T-helper 17 cell (primary cell): Measurements from ENCODE around the gene BDKRB1. TPM values are rescaled to one million over a fixed set of nuclear protein-coding genes. Genes with fewer than 3 reads are reported as not detected.
"Not testable (repeated sequence)": the region's sequence is repeated elsewhere in the genome, so short reads cannot be mapped to it uniquely, and the experiment has no call there.

ENCODE experiments used
- ATAC-seq: fragments of 150-1000 bp; cut with Tn5 transposase; 2 replicates; pipeline ENCODE4 v1.10.0; 2021; ENCODE audit warnings: mild to moderate bottlenecking, moderate library complexity
- DNase-seq, 3 donors: peaks; one replicate each; pipeline versions ENCODE4 v3.0.0 to v3.0.0-alpha.2; 2020 to 2021
- H3K9me3 ChIP-seq: one replicate; pipeline ENCODE4 v1.7.0; 2013; ENCODE audit warnings: low read length, mild to moderate bottlenecking; ENCODE audit not compliant: control insufficient read depth, poor library complexity, severe bottlenecking
- H3K27ac Mint-ChIP-seq: one replicate; pipeline ENCODE4 v1.8.0; 2022; ENCODE audit warnings: mild to moderate bottlenecking, moderate library complexity, mixed read lengths
- H3K27me3 Mint-ChIP-seq: one replicate; pipeline ENCODE4 v1.8.0; 2022; ENCODE audit warnings: mixed read lengths
- H3K36me3 Mint-ChIP-seq: one replicate; pipeline ENCODE4 v1.8.0; 2022; ENCODE audit warnings: low read depth, mixed read lengths
- H3K4me1 Mint-ChIP-seq: one replicate; pipeline ENCODE4 v1.8.0; 2022; ENCODE audit warnings: mild to moderate bottlenecking, mixed read lengths
- H3K4me3 Mint-ChIP-seq: one replicate; pipeline ENCODE4 v1.8.0; 2022; ENCODE audit warnings: mild to moderate bottlenecking, moderate library complexity, mixed read lengths
- total RNA-seq, 4 donors: library from RNA in 2 of 4; stranded (reverse) in 2 of 4; gene quantifications; one replicate each; pipeline ENCODE4 v1.2.3 and lab custom pipeline; 2022 to 2026

The BDKRB1 gene
- total RNA-seq, 2 donors from 2014 or later, result not detected

GRCh38 chr14:96242126-96242525 lies 13.9 kb upstream of the BDKRB1 start:
- ATAC-seq (no peak), DNase-seq (no peak)
- no peaks in the 10 kb centered on the region for H3K4me1 Mint-ChIP-seq
- peaks cover 15% of the 10 kb centered on the region for H3K27me3 Mint-ChIP-seq
- H3K4me3 Mint-ChIP-seq, result no peak overlapping the region
- H3K27ac Mint-ChIP-seq, result no peak overlapping the region
- no peaks in the 10 kb centered on the region for H3K36me3 Mint-ChIP-seq
- no peaks in the 10 kb centered on the region for H3K9me3 ChIP-seq

DNA sequence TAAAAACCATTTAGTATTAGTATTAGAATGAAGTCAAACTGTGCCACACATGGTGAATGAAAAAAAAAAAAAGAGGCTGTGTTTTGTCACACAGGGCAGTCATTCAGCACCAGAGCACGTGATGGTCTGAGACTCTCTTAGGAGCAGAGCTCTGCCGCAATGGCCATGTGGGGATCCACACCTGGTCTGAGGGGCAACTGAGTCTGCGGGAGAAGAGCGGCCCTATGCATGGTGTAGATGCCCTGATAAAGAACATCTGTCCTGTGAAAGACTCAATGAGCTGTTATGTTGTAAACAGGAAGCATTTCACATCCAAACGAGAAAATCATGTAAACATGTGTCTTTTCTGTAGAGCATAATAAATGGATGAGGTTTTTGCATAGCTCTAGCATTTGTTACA lies 12.2 kb upstream of the BDKRB1 start:
- H3K27ac Mint-ChIP-seq, result no peak overlapping the region

DNA sequence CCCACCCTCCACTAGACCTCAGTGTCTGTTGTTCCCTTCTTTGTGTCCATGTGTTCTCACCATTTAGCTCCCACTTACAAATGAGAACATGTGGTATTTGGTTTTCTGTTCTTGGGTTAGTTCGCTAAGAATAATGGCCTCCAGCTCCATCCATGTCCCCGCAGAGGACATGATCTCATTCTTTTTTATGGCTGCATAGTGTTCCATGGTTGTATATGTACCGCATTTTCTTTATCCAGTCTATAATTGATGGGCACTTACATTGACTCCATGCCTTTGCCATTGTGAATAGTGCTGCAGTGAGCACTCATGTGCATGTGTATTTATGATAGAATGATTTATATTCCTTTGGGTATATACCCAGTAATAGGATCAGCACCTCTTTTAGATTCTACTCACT lies 10.9 kb upstream of the BDKRB1 start:
- DNase-seq, ATAC-seq, H3K27ac Mint-ChIP-seq, H3K4me3 Mint-ChIP-seq, H3K36me3 Mint-ChIP-seq, H3K9me3 ChIP-seq, H3K4me1 Mint-ChIP-seq: not testable (repeated sequence)
- peaks cover 40% of the 10 kb centered on the region for H3K27me3 Mint-ChIP-seq

More for the DNA sequence above, 12.2 kb upstream of the BDKRB1 start:
- Mint-ChIP-seq H3K4me1 (no peaks in the 10 kb centered on the region), H3K4me3 (no peak overlapping the region), H3K27me3 (peaks cover 27% of the 10 kb centered on the region), H3K36me3 (no peaks in the 10 kb centered on the region)
- no peaks in the 10 kb centered on the region for H3K9me3 ChIP-seq
- no peak for DNase-seq
- ATAC-seq, result no peak

GRCh38 chr14:96245710-96246538 lies 10.1 kb upstream of the BDKRB1 start:
- Mint-ChIP-seq H3K4me3 (no peak overlapping the region), H3K27me3 (peaks cover 38% of the 10 kb centered on the region), H3K36me3 (no peaks in the 10 kb centered on the region), H3K4me1 (no peaks in the 10 kb centered on the region), H3K27ac (no peak overlapping the region)
- no peak for DNase-seq
- ATAC-seq, result no peak
- H3K9me3 ChIP-seq, result no peaks in the 10 kb centered on the region

- H3K4me3 Mint-ChIP-seq, result no peak overlapping the region
- no peak for ATAC-seq
- peaks cover 39% of the 10 kb centered on the region for H3K27me3 Mint-ChIP-seq
- no peak for DNase-seq
- no peaks in the 10 kb centered on the region for H3K9me3 ChIP-seq
- no peaks in the 10 kb centered on the region for H3K36me3 Mint-ChIP-seq
- no peak overlapping the region for H3K27ac Mint-ChIP-seq
- H3K4me1 Mint-ChIP-seq, result peaks cover 1% of the 10 kb centered on the region
Observed at GRCh38 chr14:96246539-96246847, 9.5 kb upstream of the BDKRB1 start.

GRCh38 chr14:96247031-96247430 lies 9.0 kb upstream of the BDKRB1 start:
- H3K9me3 ChIP-seq, result no peaks in the 10 kb centered on the region
- no peak for ATAC-seq
- peaks cover 3% of the 10 kb centered on the region for H3K36me3 Mint-ChIP-seq
- H3K27me3 Mint-ChIP-seq, result peaks cover 44% of the 10 kb centered on the region
- no peak overlapping the region for H3K4me3 Mint-ChIP-seq
- H3K4me1 Mint-ChIP-seq, result peaks cover 5% of the 10 kb centered on the region
- no peak for DNase-seq
- no peak overlapping the region for H3K27ac Mint-ChIP-seq

GRCh38 chr14:96249029-96249428 lies 7.0 kb upstream of the BDKRB1 start:
- Mint-ChIP-seq H3K4me3 (no peak overlapping the region), H3K36me3 (peaks cover 3% of the 10 kb centered on the region), H3K27ac (no peak overlapping the region), H3K27me3 (peaks cover 64% of the 10 kb centered on the region), H3K4me1 (peaks cover 7% of the 10 kb centered on the region)
- ATAC-seq (no peak), DNase-seq (no peak)
- no peaks in the 10 kb centered on the region for H3K9me3 ChIP-seq

GRCh38 chr14:96250485-96250884 lies 5.5 kb upstream of the BDKRB1 start:
- H3K9me3 ChIP-seq, result no peaks in the 10 kb centered on the region
- DNase-seq (no peak), ATAC-seq (no peak)
- H3K27ac Mint-ChIP-seq, result no peak overlapping the region
- H3K4me1 Mint-ChIP-seq, result peaks cover 7% of the 10 kb centered on the region
- peaks cover 3% of the 10 kb centered on the region for H3K36me3 Mint-ChIP-seq
- no peak overlapping the region for H3K4me3 Mint-ChIP-seq
- H3K27me3 Mint-ChIP-seq, result peaks cover 77% of the 10 kb centered on the region

GRCh38 chr14:96251656-96252155 lies 4.3 kb upstream of the BDKRB1 start:
- DNase-seq, result no peak
- Mint-ChIP-seq H3K4me1 (peaks cover 7% of the 10 kb centered on the region), H3K36me3 (peaks cover 3% of the 10 kb centered on the region), H3K27ac (no peak overlapping the region), H3K27me3 (peaks cover 89% of the 10 kb centered on the region), H3K4me3 (no peak overlapping the region)
- ATAC-seq, result no peak
- H3K9me3 ChIP-seq, result no peaks in the 10 kb centered on the region

- no peaks in the 10 kb centered on the region for H3K9me3 ChIP-seq
- peaks cover 3% of the 10 kb centered on the region for H3K36me3 Mint-ChIP-seq
- H3K4me1 Mint-ChIP-seq, result peaks cover 7% of the 10 kb centered on the region
- H3K4me3 Mint-ChIP-seq, result no peak overlapping the region
- peaks cover 89% of the 10 kb centered on the region for H3K27me3 Mint-ChIP-seq
- DNase-seq (peak in 1 of 3 donors; percentile 7), ATAC-seq (peak; percentile 32)
- no peak overlapping the region for H3K27ac Mint-ChIP-seq
Observed at GRCh38 chr14:96252323-96252998, 3.5 kb upstream of the BDKRB1 start.

- Mint-ChIP-seq H3K36me3 (peaks cover 3% of the 10 kb centered on the region), H3K27me3 (peaks cover 86% of the 10 kb centered on the region), H3K4me3 (peak overlapping the region; percentile 26), H3K4me1 (peaks cover 7% of the 10 kb centered on the region), H3K27ac (no peak overlapping the region)
- ATAC-seq (no peak), DNase-seq (no peak)
- H3K9me3 ChIP-seq, result no peaks in the 10 kb centered on the region
Observed at GRCh38 chr14:96252999-96253539, 2.9 kb upstream of the BDKRB1 start.

DNA sequence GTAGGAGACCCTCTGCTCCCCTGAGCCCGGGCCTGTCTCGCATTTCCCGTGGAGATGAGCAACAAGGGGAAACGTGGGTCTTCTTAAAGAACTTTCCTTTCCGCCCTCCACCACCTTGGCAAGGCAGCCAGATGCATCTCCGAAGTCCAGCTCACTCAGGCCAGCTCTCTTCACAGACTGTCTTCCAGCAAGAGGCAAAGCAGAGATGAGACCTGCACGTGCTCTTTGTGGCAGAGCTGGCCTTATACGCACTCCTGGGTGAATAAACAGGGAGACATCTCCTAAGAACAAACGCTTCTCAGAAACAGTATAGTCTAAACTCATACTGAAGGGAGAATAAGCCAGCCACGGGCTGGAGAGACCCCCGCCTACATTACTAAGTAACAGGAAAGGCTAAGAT lies 1.3 kb upstream of the BDKRB1 start:
- peaks cover 7% of the 10 kb centered on the region for H3K4me1 Mint-ChIP-seq
- ATAC-seq (no peak), DNase-seq (no peak)
- no peak overlapping the region for H3K4me3 Mint-ChIP-seq
- H3K27ac Mint-ChIP-seq, result no peak overlapping the region
- peaks cover 3% of the 10 kb centered on the region for H3K36me3 Mint-ChIP-seq
- H3K27me3 Mint-ChIP-seq, result peaks cover 74% of the 10 kb centered on the region
- no peaks in the 10 kb centered on the region for H3K9me3 ChIP-seq

- no peaks in the 10 kb centered on the region for H3K9me3 ChIP-seq
- H3K36me3 Mint-ChIP-seq, result peaks cover 8% of the 10 kb centered on the region
- no peak for ATAC-seq
- DNase-seq, result no peak
- no peak overlapping the region for H3K27ac Mint-ChIP-seq
- peaks cover 7% of the 10 kb centered on the region for H3K4me1 Mint-ChIP-seq
- H3K27me3 Mint-ChIP-seq, result peaks cover 75% of the 10 kb centered on the region
- H3K4me3 Mint-ChIP-seq, result no peak overlapping the region
Observed at GRCh38 chr14:96256407-96256806, 397 bp downstream of the BDKRB1 start.
